BLaER1 (cell line): ENCODE data around the gene SIK3.
"Not testable (repeated sequence)": the region's sequence is repeated elsewhere in the genome, so short reads cannot be mapped to it uniquely, and the experiment has no call there.

Experiments used
- H3K27ac ChIP-seq: shearing (Covaris generic); formaldehyde crosslinking; 2 replicates; pipeline ENCODE4 v1.8.1; 2022
- H3K27me3 ChIP-seq: shearing (Covaris generic); formaldehyde crosslinking; 2 replicates; pipeline ENCODE4 v1.8.1; 2022
- H3K36me3 ChIP-seq: shearing (Covaris generic); formaldehyde crosslinking; 2 replicates; pipeline ENCODE4 v1.8.1; 2022
- H3K4me1 ChIP-seq: shearing (Covaris generic); formaldehyde crosslinking; 2 replicates; pipeline ENCODE4 v1.8.1; 2022
- H3K4me2 ChIP-seq: shearing (Covaris generic); formaldehyde crosslinking; 2 replicates; pipeline ENCODE4 v1.8.1; 2022
- H3K4me3 ChIP-seq: shearing (Covaris generic); formaldehyde crosslinking; 2 replicates; pipeline ENCODE4 v1.8.1; 2022
- H3K9ac ChIP-seq: shearing (Covaris generic); formaldehyde crosslinking; 2 replicates; pipeline ENCODE4 v1.8.1; 2022
- H3K9me3 ChIP-seq: shearing (Covaris generic); formaldehyde crosslinking; 2 replicates; pipeline ENCODE4 v1.8.1; 2022
- H4K20me1 ChIP-seq: shearing (Covaris generic); formaldehyde crosslinking; 2 replicates; pipeline ENCODE4 v1.8.1; 2022
- Cebpa-rat ChIP-seq: shearing (Covaris generic); IDR thresholded peaks from 2 replicates; pipeline ENCODE4 v1.8.1; 2022

Gene SIK3

DNA sequence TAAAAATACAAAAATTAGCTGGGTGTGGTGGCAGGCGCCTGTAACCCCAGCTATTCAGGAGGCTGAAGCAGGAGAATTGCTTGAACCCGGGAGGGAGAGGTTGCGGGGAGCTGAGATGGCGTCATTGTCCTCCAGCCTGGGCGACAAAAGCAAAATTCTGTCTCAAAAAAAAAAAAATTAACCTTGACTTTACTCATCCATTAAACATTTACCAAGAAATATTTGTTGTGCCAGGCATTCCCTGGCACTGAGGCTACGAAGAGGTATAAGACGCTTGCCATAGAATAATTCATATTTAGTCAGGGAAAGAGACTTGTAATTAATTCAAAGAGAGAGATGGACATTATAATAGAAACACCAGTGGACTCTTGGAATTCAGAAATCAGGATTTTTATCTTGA is 32.7 kb upstream of the SIK3 start:
- no peak for TF ChIP-seq Cebpa-rat
- H4K20me1 ChIP-seq: no peaks in the 10 kb centered on the region
- H3K27ac ChIP-seq: no peak overlapping the region
- H3K9me3 ChIP-seq: no peaks in the 10 kb centered on the region
- H3K9ac ChIP-seq: no peak overlapping the region
- H3K27me3 ChIP-seq: no peaks in the 10 kb centered on the region
- H3K4me1 ChIP-seq: no peaks in the 10 kb centered on the region
- H3K4me2 ChIP-seq: no peak overlapping the region
- no peak overlapping the region for H3K4me3 ChIP-seq
- H3K36me3 ChIP-seq: no peaks in the 10 kb centered on the region

GRCh38 chr11:117130396-117130795 is 32.2 kb upstream of the SIK3 start:
- not testable (repeated sequence) for H3K4me1 ChIP-seq, H3K27ac ChIP-seq, H4K20me1 ChIP-seq, H3K4me3 ChIP-seq, H3K4me2 ChIP-seq, H3K27me3 ChIP-seq, H3K36me3 ChIP-seq, H3K9me3 ChIP-seq, H3K9ac ChIP-seq

GRCh38 chr11:117128289-117128688 is 30.1 kb upstream of the SIK3 start:
- no peak overlapping the region for H3K4me3 ChIP-seq
- H3K36me3 ChIP-seq: no peaks in the 10 kb centered on the region
- no peak overlapping the region for H3K4me2 ChIP-seq
- no peak overlapping the region for H3K9ac ChIP-seq
- H3K27ac ChIP-seq: no peak overlapping the region
- H3K9me3 ChIP-seq: no peaks in the 10 kb centered on the region
- H3K4me1 ChIP-seq: no peaks in the 10 kb centered on the region
- TF ChIP-seq Cebpa-rat: no peak
- no peaks in the 10 kb centered on the region for H3K27me3 ChIP-seq
- H4K20me1 ChIP-seq: no peaks in the 10 kb centered on the region

- Histone ChIP-seq H3K27me3 (no peaks in the 10 kb centered on the region), H3K4me3 (no peak overlapping the region), H3K36me3 (no peaks in the 10 kb centered on the region), H3K4me2 (no peak overlapping the region), H3K4me1 (0 out of 2 replicates have a peak, but pooled peaks cover 4% of the 10 kb centered on the region), H4K20me1 (no peaks in the 10 kb centered on the region), H3K27ac (no peak overlapping the region), H3K9ac (no peak overlapping the region), H3K9me3 (no peaks in the 10 kb centered on the region)
- TF ChIP-seq Cebpa-rat: no peak
Measured at GRCh38 chr11:117127171-117127901, 29.1 kb upstream of the SIK3 start.

- Histone ChIP-seq H3K36me3 (no peaks in the 10 kb centered on the region), H3K9ac (no peak overlapping the region), H3K4me2 (no peak overlapping the region), H3K27ac (no peak overlapping the region), H3K4me3 (no peak overlapping the region), H3K4me1 (0 out of 2 replicates have a peak, but pooled peaks cover 4% of the 10 kb centered on the region), H3K9me3 (no peaks in the 10 kb centered on the region), H4K20me1 (no peaks in the 10 kb centered on the region), H3K27me3 (no peaks in the 10 kb centered on the region)
- TF ChIP-seq Cebpa-rat: no peak
Measured at GRCh38 chr11:117126223-117126965, 28.2 kb upstream of the SIK3 start.

DNA sequence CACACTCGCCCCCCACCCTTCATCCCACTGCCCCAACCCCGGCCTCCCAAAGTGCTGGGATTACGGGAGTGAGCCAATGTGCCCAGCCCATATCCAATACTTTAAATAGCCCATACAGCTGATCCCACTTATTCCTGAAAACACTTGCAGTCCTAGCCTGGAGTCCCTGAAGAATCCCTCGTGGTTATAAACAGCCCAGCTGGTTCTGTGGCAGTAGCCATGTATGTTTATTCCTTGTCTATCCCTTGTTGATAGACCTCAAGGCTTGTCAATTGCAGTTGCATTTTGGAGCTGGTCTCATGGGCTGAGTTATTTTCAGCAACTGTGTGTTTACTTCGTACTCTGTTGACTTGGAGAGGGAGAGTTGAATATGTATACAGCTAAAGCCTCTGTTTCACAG is 24.3 kb upstream of the SIK3 start:
- Histone ChIP-seq H3K4me1 (0 out of 2 replicates have a peak, but pooled peaks cover 4% of the 10 kb centered on the region), H3K4me3 (no peak overlapping the region), H4K20me1 (no peaks in the 10 kb centered on the region), H3K9ac (no peak overlapping the region), H3K9me3 (no peaks in the 10 kb centered on the region), H3K27ac (no peak overlapping the region), H3K36me3 (no peaks in the 10 kb centered on the region), H3K4me2 (no peak overlapping the region), H3K27me3 (no peaks in the 10 kb centered on the region)
- no peak for TF ChIP-seq Cebpa-rat

- H3K36me3 ChIP-seq: no peaks in the 10 kb centered on the region
- no peaks in the 10 kb centered on the region for H3K9me3 ChIP-seq
- H3K4me1 ChIP-seq: 0 out of 2 replicates have a peak, but pooled peaks cover 4% of the 10 kb centered on the region
- TF ChIP-seq Cebpa-rat: no peak
- H3K9ac ChIP-seq: no peak overlapping the region
- no peaks in the 10 kb centered on the region for H3K27me3 ChIP-seq
- H3K4me3 ChIP-seq: no peak overlapping the region
- no peaks in the 10 kb centered on the region for H4K20me1 ChIP-seq
- no peak overlapping the region for H3K27ac ChIP-seq
- H3K4me2 ChIP-seq: no peak overlapping the region
Measured at GRCh38 chr11:117121176-117121575, 22.9 kb upstream of the SIK3 start.

- no peaks in the 10 kb centered on the region for H3K9me3 ChIP-seq
- no peaks in the 10 kb centered on the region for H4K20me1 ChIP-seq
- no peaks in the 10 kb centered on the region for H3K27me3 ChIP-seq
- no peak overlapping the region for H3K9ac ChIP-seq
- H3K4me2 ChIP-seq: no peak overlapping the region
- TF ChIP-seq Cebpa-rat: no peak
- 0 out of 2 replicates have a peak, but pooled peaks cover 2% of the 10 kb centered on the region for H3K4me1 ChIP-seq
- no peaks in the 10 kb centered on the region for H3K36me3 ChIP-seq
- H3K27ac ChIP-seq: no peak overlapping the region
- H3K4me3 ChIP-seq: no peak overlapping the region
Measured at GRCh38 chr11:117117681-117118080, 19.5 kb upstream of the SIK3 start.

GRCh38 chr11:117112939-117113338 is 14.7 kb upstream of the SIK3 start:
- not testable (repeated sequence) for H4K20me1 ChIP-seq

GRCh38 chr11:117112497-117112896 is 14.3 kb upstream of the SIK3 start:
- H3K4me1 ChIP-seq, H3K4me3 ChIP-seq, H3K9ac ChIP-seq, H4K20me1 ChIP-seq, H3K36me3 ChIP-seq, H3K27ac ChIP-seq, H3K9me3 ChIP-seq, H3K27me3 ChIP-seq, H3K4me2 ChIP-seq: not testable (repeated sequence)

More at GRCh38 chr11:117112939-117113338, 14.7 kb upstream of the SIK3 start:
- not testable (repeated sequence) for H3K27ac ChIP-seq, H3K36me3 ChIP-seq, H3K4me1 ChIP-seq, H3K4me2 ChIP-seq, H3K4me3 ChIP-seq, H3K9ac ChIP-seq, H3K27me3 ChIP-seq, H3K9me3 ChIP-seq
